Measurements from ENCODE around the gene IL1RL1.

The IL1RL1 gene

DNA sequence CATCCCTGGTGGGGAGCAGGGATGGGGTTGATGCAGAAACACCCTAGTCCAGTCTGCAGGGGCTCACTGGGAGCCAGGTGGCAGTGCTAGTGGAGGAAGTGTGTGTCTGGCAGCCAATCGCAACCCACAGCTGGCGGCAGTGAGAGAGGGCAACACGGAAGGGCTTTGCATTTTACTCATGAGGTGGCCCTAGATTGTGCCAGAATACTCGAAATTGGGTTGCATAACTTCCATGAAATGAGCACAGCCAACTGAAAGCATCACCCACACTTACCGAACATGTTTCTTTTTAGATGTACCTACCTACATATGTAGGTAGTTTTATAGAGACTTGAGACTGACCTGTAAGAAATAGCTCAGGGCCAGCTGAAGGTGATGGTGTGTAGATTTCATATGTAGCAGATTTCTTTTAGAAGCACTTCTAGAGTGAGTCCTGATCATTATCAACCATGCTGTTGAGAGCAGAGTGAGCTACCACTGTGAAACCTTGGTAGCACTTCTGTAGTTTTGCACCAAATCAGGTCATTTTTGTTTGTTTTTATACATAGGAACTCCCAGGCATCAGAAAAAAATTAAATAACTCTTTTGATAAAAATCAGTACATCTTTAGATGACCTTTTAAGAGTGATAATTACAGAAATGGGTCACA, 57.2 kb downstream of the IL1RL1 start:
- no peak for DNase-seq (ENCODE audit: insufficient read length, low spot score)
- FAIRE-seq = no peak
- TF ChIP-seq, protein P1, sequence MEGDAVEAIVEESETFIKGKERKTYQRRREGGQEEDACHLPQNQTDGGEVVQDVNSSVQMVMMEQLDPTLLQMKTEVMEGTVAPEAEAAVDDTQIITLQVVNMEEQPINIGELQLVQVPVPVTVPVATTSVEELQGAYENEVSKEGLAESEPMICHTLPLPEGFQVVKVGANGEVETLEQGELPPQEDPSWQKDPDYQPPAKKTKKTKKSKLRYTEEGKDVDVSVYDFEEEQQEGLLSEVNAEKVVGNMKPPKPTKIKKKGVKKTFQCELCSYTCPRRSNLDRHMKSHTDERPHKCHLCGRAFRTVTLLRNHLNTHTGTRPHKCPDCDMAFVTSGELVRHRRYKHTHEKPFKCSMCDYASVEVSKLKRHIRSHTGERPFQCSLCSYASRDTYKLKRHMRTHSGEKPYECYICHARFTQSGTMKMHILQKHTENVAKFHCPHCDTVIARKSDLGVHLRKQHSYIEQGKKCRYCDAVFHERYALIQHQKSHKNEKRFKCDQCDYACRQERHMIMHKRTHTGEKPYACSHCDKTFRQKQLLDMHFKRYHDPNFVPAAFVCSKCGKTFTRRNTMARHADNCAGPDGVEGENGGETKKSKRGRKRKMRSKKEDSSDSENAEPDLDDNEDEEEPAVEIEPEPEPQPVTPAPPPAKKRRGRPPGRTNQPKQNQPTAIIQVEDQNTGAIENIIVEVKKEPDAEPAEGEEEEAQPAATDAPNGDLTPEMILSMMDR (IDR thresholded peaks at IDR 0.05; ENCODE audit: insufficient read depth, missing control alignments) = no peak

DNA sequence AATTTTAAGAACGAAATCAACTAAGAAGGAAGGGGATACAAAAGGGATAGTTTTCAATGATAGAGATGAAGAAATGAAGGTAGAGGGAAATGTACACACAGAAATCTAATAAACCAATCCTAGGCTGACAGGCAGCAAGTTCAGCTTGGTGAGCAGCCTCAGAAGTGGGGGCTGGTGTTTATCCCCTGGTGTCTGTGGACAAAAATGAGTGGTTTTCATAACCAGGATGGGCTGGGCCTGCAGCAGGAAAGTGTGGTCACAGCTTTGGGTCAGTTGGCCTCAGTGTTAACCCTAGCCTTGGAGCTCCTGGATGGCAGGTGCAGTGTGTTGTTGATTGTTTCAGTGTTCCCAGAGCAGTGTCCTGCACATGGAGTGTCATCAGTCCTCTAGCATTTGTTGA, 58.5 kb downstream of the IL1RL1 start:
- no peak for FAIRE-seq
- TF ChIP-seq, protein P1 (IDR thresholded peaks at IDR 0.05; ENCODE audit: insufficient read depth, missing control alignments) = no peak
- no peak for DNase-seq (ENCODE audit: insufficient read length, low spot score)

DNA sequence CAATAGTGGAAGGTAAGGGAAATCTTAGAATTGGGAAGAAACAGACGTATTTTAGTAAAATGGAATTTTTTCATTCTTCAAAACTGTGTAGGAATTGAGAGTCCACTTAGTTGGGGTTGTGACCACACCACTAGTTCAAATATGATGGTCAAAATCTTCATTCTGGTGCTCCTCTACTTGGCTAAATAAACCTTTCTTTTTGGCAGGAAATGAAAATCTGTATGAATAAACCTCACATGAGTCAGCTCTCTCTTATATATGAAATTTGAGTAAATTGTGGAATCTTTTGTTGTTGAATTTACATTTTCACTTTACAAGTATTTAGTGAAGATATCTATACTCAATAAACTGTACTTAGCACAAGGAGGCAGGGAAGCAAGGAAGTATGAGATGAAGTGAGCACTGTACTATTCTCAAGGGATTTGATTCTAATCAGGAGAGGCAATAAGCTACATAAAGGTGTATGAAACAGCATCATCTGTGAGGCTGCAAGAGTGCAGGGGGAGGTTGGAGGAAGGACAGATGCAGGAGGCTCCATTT, 64.8 kb downstream of the IL1RL1 start:
- DNase-seq (ENCODE audit: insufficient read length, low spot score) (no peak), FAIRE-seq (no peak)
- TF ChIP-seq, protein P1 (IDR thresholded peaks at IDR 0.05; ENCODE audit: insufficient read depth, missing control alignments) = no peak

DNA sequence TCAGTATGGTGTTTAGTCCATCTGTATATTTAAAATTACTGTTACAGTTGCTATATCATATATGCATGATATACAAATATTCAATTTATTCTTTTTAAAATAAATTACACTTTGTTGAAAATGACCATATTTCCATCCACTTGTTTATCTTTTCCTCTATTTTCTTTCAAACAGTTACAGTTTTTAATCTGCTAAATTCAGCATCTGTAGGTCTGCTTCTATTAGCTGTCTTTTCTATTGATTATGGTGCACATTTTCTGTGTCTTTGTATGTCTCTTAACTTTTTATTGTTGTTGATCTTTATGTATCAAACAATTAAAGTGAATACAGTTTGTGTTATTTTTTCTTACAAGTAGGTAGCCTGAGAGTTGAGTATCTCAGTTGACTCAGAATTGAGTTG, 72.4 kb downstream of the IL1RL1 start:
- FAIRE-seq (no peak), DNase-seq (ENCODE audit: insufficient read length, low spot score) (no peak)
- TF ChIP-seq, protein P1 (IDR thresholded peaks at IDR 0.05; ENCODE audit: insufficient read depth, missing control alignments) = no peak

DNA sequence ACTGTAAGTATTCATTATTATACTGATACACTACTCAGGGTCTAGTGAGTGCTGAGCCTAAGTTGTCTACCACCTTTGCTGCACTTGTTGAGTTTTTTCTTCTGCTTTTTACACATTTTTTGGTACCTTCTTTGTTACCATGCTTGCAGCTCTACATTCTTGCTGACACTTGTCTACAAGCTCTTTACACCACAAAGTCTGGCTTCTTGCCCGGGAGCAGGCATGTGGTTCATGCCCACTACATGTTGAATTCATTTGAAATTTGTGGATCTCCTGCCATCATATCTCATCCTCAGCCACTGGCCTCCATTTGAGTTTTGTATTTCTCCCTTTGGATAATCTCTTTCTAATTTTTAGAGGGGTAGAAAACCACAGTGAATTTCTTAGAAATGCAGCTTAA, 74.2 kb downstream of the IL1RL1 start:
- no peak for DNase-seq (ENCODE audit: insufficient read length, low spot score)
- TF ChIP-seq, protein P1 (IDR thresholded peaks at IDR 0.05; ENCODE audit: insufficient read depth, missing control alignments) = no peak
- FAIRE-seq = no peak

DNA sequence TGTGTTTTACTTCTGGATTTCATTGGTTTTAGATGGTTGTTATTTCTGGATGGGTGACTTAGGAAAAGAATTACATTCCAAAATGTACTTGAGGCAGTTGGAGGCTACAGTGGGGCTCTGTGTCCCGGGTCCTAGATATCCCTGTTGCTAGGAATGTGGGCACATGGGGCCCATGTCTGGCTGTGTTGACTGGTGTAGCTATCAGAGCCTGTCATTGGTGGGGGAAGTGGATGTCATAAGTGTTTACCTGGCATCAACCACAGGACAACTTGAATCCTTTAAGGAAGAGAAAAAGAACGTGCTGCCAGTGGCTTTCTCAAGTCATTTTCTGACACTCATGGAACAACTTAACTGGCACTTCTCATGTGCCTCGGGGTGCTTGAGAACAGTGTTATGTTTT, 74.6 kb downstream of the IL1RL1 start:
- DNase-seq (ENCODE audit: insufficient read length, low spot score) (no peak), FAIRE-seq (no peak)
- TF ChIP-seq, protein P1 (IDR thresholded peaks at IDR 0.05; ENCODE audit: insufficient read depth, missing control alignments) = no peak

DNA sequence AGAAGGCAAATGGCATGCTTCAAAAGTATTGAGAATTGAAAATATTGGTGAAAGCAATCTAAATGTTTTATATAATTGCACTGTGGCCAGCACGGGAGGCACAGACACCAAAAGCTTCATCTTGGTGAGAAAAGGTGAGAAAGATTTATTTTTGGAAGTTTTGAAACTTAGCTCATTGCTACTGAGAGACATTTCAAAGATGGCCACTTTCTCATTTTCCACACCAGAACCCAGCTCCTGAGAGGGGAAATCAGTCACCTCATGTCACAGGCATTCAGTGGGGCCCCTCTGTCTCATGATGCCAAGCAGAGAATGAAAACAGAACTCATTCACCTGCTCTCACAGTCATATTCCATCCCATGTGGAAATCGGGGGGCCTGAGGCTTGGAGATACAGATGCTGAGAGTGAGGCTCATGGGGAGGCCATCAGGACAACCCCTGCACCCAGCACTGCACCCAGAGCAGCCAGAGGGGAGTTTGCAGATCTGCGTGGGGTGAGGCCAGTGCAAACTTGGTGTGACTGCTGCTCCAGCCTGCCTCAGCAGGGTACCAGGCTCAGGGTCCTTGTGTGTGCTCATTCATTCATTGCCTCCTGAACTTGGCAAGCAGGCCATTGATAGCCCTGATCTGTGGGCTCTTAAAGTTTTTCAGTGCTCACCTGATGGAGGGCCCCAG, 75.6 kb downstream of the IL1RL1 start:
- FAIRE-seq (no peak), DNase-seq (ENCODE audit: insufficient read length, low spot score) (no peak)
- TF ChIP-seq, protein P1 (IDR thresholded peaks at IDR 0.05; ENCODE audit: insufficient read depth, missing control alignments) = no peak
